ENCODE data around the gene PIP5KL1.

DNA sequence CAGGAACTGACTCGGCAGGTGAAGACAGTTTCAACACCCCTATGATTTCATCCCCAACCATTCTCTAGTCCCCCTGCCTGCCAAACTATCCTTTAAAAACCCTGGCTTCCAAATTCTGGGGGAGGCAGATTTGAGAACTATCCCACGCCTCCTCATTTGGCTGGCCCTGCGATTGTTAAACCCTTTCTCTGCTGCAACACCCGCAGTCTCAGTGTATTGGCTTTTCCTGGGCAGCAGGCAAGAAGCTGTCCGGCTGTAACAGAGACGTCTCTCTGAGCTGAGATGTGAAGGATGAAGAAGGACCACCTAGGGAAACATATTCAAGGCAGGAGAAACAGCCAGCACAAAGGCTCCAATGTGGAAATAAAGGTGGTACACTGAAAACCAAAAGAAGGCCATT, 37.7 kb downstream of the PIP5KL1 start:
- TF ChIP-seq, protein P1, sequence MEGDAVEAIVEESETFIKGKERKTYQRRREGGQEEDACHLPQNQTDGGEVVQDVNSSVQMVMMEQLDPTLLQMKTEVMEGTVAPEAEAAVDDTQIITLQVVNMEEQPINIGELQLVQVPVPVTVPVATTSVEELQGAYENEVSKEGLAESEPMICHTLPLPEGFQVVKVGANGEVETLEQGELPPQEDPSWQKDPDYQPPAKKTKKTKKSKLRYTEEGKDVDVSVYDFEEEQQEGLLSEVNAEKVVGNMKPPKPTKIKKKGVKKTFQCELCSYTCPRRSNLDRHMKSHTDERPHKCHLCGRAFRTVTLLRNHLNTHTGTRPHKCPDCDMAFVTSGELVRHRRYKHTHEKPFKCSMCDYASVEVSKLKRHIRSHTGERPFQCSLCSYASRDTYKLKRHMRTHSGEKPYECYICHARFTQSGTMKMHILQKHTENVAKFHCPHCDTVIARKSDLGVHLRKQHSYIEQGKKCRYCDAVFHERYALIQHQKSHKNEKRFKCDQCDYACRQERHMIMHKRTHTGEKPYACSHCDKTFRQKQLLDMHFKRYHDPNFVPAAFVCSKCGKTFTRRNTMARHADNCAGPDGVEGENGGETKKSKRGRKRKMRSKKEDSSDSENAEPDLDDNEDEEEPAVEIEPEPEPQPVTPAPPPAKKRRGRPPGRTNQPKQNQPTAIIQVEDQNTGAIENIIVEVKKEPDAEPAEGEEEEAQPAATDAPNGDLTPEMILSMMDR (conservative IDR thresholded peaks at IDR 0.05; ENCODE audit: low read depth, low read length) = no peak
- TF ChIP-seq RAD21 (IDR thresholded peaks at IDR 0.05; ENCODE audit: low read length) (no peak), BHLHE40 (IDR thresholded peaks at IDR 0.05; ENCODE audit: low read depth, low read length) (no peak)

Data from IMR-90 (cell line).